Tibial nerve (tissue), 4 donors: Measurements from ENCODE around the gene IFI27L1. TPM values are rescaled to one million over a fixed set of nuclear protein-coding genes. Genes with fewer than 3 reads are reported as not detected.

Experiments used
- DNase-seq, 2 donors: peaks; one replicate each; pipeline ENCODE4 v3.0.0-alpha.2; 2019; ENCODE audit warnings: low spot score in 2 of 2
- H3K27ac ChIP-seq, 4 donors: fragments of 200-600 bp; sonication (generic) in 3 of 4; one replicate each; pipeline ENCODE4 v1.5.1; 2017 to 2019; ENCODE audit warnings: mild to moderate bottlenecking in 1 of 4
- H3K27me3 ChIP-seq, 2 donors: fragments of 200-600 bp; sonication (generic) in 1 of 2; one replicate each; pipeline versions ENCODE4 v1.5.1 to v1.6.0; 2017 to 2019
- H3K36me3 ChIP-seq, 3 donors: fragments of 200-600 bp; sonication (generic); one replicate each; pipeline ENCODE4 v1.5.1; 2018 to 2019
- H3K4me1 ChIP-seq, 4 donors: fragments of 200-600 bp; sonication (generic) in 3 of 4; one replicate each; pipeline ENCODE4 v1.5.1; 2017 to 2019
- H3K4me3 ChIP-seq, 4 donors: fragments of 200-600 bp; sonication (generic) in 3 of 4; one replicate each; pipeline ENCODE4 v1.5.1; 2017 to 2019; ENCODE audit warnings: mild to moderate bottlenecking in 1 of 4, moderate library complexity in 1 of 4
- H3K9me3 ChIP-seq, 4 donors: fragments of 200-600 bp; sonication (generic) in 3 of 4; one replicate each; pipeline ENCODE4 v1.5.1; 2017 to 2019
- EP300 ChIP-seq, 2 donors: sonication (generic); formaldehyde crosslinking; IDR thresholded peaks; one replicate each; pipeline ENCODE4 v1.6.1; 2017; ENCODE audit warnings: antibody characterized with exemption in 2 of 2, mild to moderate bottlenecking in 1 of 2
- POLR2A ChIP-seq, 2 donors: fragments of 450-650 bp; IDR thresholded peaks; one replicate each; pipeline ENCODE4 v1.6.1; 2017; ENCODE audit warnings: antibody characterized with exemption in 2 of 2, mild to moderate bottlenecking in 2 of 2, moderate library complexity in 2 of 2
- WGBS, 2 donors: methylation state at CpG; one replicate each; pipeline ENCODE4 v1.1.5; 2018; 5-methylcytosine and 5-hydroxymethylcytosine counted together
- total RNA-seq, 4 donors: library from RNA; depleted of rRNA; stranded (reverse); fragments of >200 nt; gene quantifications; one replicate each; pipeline ENCODE4 v1.1.0, GENCODE V29; 2016
- TF ChIP-seq, protein P1 (sequence below), 5 experiments: fragments of 200-600 bp in 3 of 5; fragments of 450-650 bp in 2 of 5; sonication (generic) in 3 of 5; IDR thresholded peaks; one replicate each; pipeline ENCODE4 v1.5.1; 2016 to 2019; ENCODE audit warnings: antibody characterized with exemption in 5 of 5, mild to moderate bottlenecking in 3 of 5, moderate library complexity in 2 of 5

Gene IFI27L1
- total RNA-seq, 4 donors from 2014 or later = 2.7 to 14.6 (median 7.2) TPM

- WGBS, 2 donors = 60 to 68% methylated on average over 10 of the region's 10 CpGs
Observed at GRCh38 chr14:94048691-94049624, 32.2 kb upstream of the IFI27L1 start.

DNA sequence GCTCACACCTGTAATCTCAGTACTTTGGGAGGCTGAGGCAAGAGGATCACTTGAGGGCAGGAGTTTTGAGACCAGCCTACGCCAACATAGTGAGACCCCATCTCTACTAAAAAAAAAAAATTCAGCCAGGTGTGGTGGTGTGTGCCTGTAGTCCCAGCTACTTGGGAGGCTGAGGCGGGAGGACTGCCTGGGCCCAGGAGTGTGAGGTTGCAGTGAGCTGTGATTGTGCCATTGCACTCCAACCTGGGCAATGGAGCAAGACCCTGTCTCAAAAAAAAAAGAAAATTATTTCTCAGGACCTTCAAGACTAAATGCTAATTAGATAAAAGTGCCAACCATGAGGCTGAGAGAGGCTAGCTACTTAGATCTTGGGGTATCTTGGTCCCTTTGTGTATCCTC, 31.5 kb upstream of the IFI27L1 start:
- no peak overlapping the region for H3K27ac ChIP-seq
- H3K36me3 ChIP-seq = peaks cover 0 to 99% (median 34%) of the 10 kb centered on the region in 3 donors
- H3K9me3 ChIP-seq = no peaks in the 10 kb centered on the region
- H3K4me1 ChIP-seq = peaks cover 0 to 13% (median 0%) of the 10 kb centered on the region in 4 donors
- H3K4me3 ChIP-seq = no peak overlapping the region
- 93 to 94% methylated on average over 2 of the region's 2 CpGs for WGBS, 2 donors
- TF ChIP-seq, protein P1, sequence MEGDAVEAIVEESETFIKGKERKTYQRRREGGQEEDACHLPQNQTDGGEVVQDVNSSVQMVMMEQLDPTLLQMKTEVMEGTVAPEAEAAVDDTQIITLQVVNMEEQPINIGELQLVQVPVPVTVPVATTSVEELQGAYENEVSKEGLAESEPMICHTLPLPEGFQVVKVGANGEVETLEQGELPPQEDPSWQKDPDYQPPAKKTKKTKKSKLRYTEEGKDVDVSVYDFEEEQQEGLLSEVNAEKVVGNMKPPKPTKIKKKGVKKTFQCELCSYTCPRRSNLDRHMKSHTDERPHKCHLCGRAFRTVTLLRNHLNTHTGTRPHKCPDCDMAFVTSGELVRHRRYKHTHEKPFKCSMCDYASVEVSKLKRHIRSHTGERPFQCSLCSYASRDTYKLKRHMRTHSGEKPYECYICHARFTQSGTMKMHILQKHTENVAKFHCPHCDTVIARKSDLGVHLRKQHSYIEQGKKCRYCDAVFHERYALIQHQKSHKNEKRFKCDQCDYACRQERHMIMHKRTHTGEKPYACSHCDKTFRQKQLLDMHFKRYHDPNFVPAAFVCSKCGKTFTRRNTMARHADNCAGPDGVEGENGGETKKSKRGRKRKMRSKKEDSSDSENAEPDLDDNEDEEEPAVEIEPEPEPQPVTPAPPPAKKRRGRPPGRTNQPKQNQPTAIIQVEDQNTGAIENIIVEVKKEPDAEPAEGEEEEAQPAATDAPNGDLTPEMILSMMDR (IDR thresholded peaks at IDR 0.05) = no peak
- TF ChIP-seq POLR2A (IDR thresholded peaks at IDR 0.05) (no peak), EP300 (IDR thresholded peaks at IDR 0.05) (no peak)
- no peak for DNase-seq
- no peaks in the 10 kb centered on the region for H3K27me3 ChIP-seq

More at GRCh38 chr14:94048691-94049624, 32.2 kb upstream of the IFI27L1 start:
- Histone ChIP-seq H3K36me3 (peaks cover 0 to 99% (median 27%) of the 10 kb centered on the region in 3 donors), H3K4me1 (peaks cover 0 to 13% (median 0%) of the 10 kb centered on the region in 4 donors), H3K27me3 (no peaks in the 10 kb centered on the region), H3K27ac (no peak overlapping the region), H3K9me3 (no peaks in the 10 kb centered on the region), H3K4me3 (no peak overlapping the region)
- DNase-seq = no peak
- TF ChIP-seq EP300 (IDR thresholded peaks at IDR 0.05) = no peak
- no peak for TF ChIP-seq POLR2A (IDR thresholded peaks at IDR 0.05)
- TF ChIP-seq, protein P1 (IDR thresholded peaks at IDR 0.05) = no peak

DNA sequence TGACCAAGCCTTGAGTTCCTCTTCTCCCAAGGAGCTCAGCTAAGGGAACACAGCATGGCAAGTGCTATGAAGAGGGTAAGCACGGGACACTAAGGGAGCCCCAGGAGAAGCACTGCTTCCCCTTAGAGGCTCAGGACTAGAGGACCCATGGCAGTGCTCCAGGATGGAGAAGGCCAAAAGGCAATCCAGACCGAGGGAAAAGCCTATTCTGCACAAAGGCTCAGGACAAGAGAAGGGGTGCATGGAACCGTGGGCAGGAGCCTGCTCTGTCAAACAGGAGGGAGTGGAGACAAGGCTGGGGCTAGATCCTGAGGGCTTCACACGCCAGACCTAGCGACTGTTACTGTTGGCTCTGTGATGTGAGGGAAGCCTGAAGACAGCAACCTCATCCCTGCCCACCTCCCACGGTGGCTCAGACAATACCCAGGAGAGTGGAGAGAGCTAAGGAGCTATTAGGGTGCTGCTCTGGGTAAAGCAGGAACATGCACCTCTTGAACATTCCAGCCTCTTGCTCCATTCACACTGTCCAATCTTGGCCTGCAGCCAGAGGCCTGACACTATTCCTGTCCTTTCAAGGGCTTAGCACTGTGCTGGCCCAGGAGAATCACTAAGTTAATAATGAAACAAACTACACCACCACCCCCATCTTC, 30.8 kb upstream of the IFI27L1 start:
- Histone ChIP-seq H3K4me3 (no peak overlapping the region), H3K27ac (no peak overlapping the region), H3K36me3 (peaks cover 0 to 99% (median 41%) of the 10 kb centered on the region in 3 donors), H3K9me3 (no peaks in the 10 kb centered on the region), H3K4me1 (peaks cover 0 to 13% (median 0%) of the 10 kb centered on the region in 4 donors), H3K27me3 (no peaks in the 10 kb centered on the region)
- WGBS, 2 donors = 81 to 83% methylated on average over 6 of the region's 6 CpGs
- no peak for DNase-seq
- TF ChIP-seq POLR2A (IDR thresholded peaks at IDR 0.05) (no peak), EP300 (IDR thresholded peaks at IDR 0.05) (no peak)
- TF ChIP-seq, protein P1 (IDR thresholded peaks at IDR 0.05) = no peak

GRCh38 chr14:94051115-94051514, 30.0 kb upstream of the IFI27L1 start:
- 40 to 47% methylated on average over 9 of the region's 9 CpGs for WGBS, 2 donors
- Histone ChIP-seq H3K9me3 (no peaks in the 10 kb centered on the region), H3K4me3 (no peak overlapping the region), H3K27ac (peak overlapping the region in 1 of 4 donors; percentile 58), H3K27me3 (no peaks in the 10 kb centered on the region), H3K4me1 (peaks cover 0 to 13% (median 0%) of the 10 kb centered on the region in 4 donors), H3K36me3 (peaks cover 0 to 99% (median 44%) of the 10 kb centered on the region in 3 donors)
- peak in 1 of 2 donors; percentile 45 for DNase-seq
- TF ChIP-seq, protein P1 (IDR thresholded peaks at IDR 0.05) = peak in 4 of 5 experiments; percentile 17 to 43 (median 30)
- TF ChIP-seq POLR2A (IDR thresholded peaks at IDR 0.05) (no peak), EP300 (IDR thresholded peaks at IDR 0.05) (no peak)
